ENCODE results near the gene TBC1D9B.
A peak's percentile ranks its signal among the peaks of the same experiment; 100 is the strongest.

Gene TBC1D9B

GRCh38 chr5:179907556-179908324, at the start of gene TBC1D9B:
Gene TBC1D9B (minus strand): TSS chr5:179907897. CDS start chr5:179907821, 76 bp downstream.
- in situ Hi-C loops (cut with MboI; ENCODE audit: low sequenced_read_pairs, unreplicated experiment), result no loop called here
- TF ChIP-seq, protein P1, sequence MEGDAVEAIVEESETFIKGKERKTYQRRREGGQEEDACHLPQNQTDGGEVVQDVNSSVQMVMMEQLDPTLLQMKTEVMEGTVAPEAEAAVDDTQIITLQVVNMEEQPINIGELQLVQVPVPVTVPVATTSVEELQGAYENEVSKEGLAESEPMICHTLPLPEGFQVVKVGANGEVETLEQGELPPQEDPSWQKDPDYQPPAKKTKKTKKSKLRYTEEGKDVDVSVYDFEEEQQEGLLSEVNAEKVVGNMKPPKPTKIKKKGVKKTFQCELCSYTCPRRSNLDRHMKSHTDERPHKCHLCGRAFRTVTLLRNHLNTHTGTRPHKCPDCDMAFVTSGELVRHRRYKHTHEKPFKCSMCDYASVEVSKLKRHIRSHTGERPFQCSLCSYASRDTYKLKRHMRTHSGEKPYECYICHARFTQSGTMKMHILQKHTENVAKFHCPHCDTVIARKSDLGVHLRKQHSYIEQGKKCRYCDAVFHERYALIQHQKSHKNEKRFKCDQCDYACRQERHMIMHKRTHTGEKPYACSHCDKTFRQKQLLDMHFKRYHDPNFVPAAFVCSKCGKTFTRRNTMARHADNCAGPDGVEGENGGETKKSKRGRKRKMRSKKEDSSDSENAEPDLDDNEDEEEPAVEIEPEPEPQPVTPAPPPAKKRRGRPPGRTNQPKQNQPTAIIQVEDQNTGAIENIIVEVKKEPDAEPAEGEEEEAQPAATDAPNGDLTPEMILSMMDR (IDR thresholded peaks at IDR 0.05; ENCODE audit: borderline replicate concordance, control extremely low read depth, extremely low read depth, insufficient read depth, missing control alignments), result peak; percentile 63
- peak; percentile 92 for DNase-seq (ENCODE audit: low spot score)

GRCh38 chr5:179955630-179956029, 47.9 kb upstream of the TBC1D9B start:
- DNase-seq (ENCODE audit: low spot score), result no peak
- TF ChIP-seq, protein P1 (IDR thresholded peaks at IDR 0.05; ENCODE audit: borderline replicate concordance, control extremely low read depth, extremely low read depth, insufficient read depth, missing control alignments), result no peak
- in situ Hi-C loops (cut with MboI; ENCODE audit: low sequenced_read_pairs, unreplicated experiment), result no loop called here

DNA sequence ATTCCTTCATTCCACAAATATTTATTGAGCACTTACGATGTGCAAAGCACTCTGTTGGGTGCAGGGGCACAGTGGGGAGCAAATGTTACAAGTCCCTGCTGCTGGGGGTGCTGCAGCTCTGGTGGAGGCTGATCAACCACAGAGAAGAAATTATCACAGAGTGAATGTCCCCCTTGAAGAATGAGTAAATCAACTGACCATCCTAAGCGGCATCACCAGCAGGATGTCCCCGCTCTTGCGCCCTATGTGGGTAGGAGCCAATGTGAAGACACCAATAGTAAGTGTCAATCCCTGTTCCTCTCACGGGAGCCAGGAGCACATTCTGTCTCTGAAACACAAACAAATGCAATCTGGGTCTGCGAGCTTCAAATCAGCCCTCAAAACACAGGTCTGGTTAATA, 47.4 kb upstream of the TBC1D9B start:
- in situ Hi-C loops (cut with MboI; ENCODE audit: low sequenced_read_pairs, unreplicated experiment), result no loop called here
- DNase-seq (ENCODE audit: low spot score), result no peak
- TF ChIP-seq, protein P1 (IDR thresholded peaks at IDR 0.05; ENCODE audit: borderline replicate concordance, control extremely low read depth, extremely low read depth, insufficient read depth, missing control alignments), result no peak

- TF ChIP-seq, protein P1 (IDR thresholded peaks at IDR 0.05; ENCODE audit: borderline replicate concordance, control extremely low read depth, extremely low read depth, insufficient read depth, missing control alignments), result no peak
- in situ Hi-C loops (cut with MboI; ENCODE audit: low sequenced_read_pairs, unreplicated experiment), result no loop called here
Measured at GRCh38 chr5:179954434-179954833, 46.7 kb upstream of the TBC1D9B start.

DNA sequence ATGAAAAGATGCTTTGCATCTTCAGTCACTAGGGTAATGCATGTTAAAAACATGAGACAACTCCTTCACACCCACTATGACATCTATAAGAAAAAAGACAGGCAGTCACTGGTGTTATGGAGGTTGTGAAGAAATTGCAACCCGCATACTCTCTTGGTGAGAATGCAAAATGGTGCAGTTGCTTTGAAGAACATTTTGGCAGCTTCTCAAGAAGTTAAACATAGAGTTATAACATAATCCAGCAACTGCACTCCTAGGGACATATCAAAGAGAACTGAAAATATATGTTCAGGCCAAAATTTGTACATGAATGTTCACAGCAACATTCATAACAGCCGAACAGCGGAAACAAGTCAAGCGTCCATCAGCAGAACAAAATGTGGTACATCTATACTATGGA, 46.3 kb upstream of the TBC1D9B start:
- in situ Hi-C loops (cut with MboI; ENCODE audit: low sequenced_read_pairs, unreplicated experiment), result no loop called here
- no peak for DNase-seq (ENCODE audit: low spot score)

More at GRCh38 chr5:179954434-179954833, 46.7 kb upstream of the TBC1D9B start:
- DNase-seq (ENCODE audit: low spot score), result no peak

DNA sequence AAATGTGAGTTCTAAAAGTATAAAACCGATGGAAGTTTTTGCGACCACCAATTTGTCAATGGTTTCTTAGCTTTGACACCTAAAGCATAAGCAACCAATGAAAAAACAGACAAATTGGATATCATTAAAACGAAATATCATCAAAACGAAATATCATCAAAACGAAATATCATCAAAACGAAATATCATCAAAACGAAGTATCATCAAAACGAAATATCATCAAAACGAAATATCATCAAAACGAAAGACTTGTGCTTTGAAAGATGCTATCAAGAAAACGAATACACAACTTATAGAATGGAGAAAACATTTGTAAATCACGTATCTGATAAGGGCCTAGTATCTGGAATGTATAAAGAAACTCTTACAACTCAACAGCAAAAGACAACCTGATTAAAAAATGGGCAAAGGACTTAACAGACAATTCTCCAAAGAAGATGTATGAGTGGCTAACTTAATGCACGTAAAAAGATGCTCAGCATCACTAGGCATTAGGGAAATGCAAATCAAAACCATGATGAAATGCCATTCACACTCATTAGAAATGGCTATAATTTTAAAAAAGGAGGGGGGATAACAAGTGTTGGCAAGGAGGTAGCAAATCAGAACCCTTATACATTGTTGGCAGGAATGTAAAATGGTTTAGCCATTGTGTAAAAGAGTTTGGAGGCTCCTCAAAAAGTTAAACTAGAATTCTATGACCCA, 29.4 kb upstream of the TBC1D9B start:
- TF ChIP-seq, protein P1 (IDR thresholded peaks at IDR 0.05; ENCODE audit: borderline replicate concordance, control extremely low read depth, extremely low read depth, insufficient read depth, missing control alignments), result no peak
- no peak for DNase-seq (ENCODE audit: low spot score)
- in situ Hi-C loops (cut with MboI; ENCODE audit: low sequenced_read_pairs, unreplicated experiment), result no loop called here

More for the DNA sequence above, 46.3 kb upstream of the TBC1D9B start:
- TF ChIP-seq, protein P1 (IDR thresholded peaks at IDR 0.05; ENCODE audit: borderline replicate concordance, control extremely low read depth, extremely low read depth, insufficient read depth, missing control alignments), result no peak
